ENCODE data around the gene ZIC1.

DNA sequence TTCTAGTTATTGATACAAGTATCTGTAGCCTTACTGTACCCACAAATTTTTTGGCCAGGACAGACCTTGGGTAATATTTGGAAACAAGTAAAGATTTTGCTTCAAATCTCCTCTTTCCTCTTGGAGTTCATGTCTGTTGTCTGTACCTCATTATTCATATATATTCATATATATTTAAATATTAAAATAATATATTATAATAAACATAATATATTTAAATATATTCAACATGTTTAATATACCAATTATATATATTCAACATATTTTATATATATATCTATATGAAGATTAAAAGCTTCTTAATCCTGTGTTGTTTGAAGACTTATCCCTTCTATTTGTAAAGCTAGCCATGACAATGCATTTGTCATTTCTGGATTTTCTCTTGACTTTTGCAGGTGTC lies 38.1 kb downstream of the ZIC1 start:
- TF ChIP-seq POLR2A (IDR thresholded peaks at IDR 0.05) (no peak), EP300 (IDR thresholded peaks at IDR 0.05) (no peak)
- TF ChIP-seq, protein P1, sequence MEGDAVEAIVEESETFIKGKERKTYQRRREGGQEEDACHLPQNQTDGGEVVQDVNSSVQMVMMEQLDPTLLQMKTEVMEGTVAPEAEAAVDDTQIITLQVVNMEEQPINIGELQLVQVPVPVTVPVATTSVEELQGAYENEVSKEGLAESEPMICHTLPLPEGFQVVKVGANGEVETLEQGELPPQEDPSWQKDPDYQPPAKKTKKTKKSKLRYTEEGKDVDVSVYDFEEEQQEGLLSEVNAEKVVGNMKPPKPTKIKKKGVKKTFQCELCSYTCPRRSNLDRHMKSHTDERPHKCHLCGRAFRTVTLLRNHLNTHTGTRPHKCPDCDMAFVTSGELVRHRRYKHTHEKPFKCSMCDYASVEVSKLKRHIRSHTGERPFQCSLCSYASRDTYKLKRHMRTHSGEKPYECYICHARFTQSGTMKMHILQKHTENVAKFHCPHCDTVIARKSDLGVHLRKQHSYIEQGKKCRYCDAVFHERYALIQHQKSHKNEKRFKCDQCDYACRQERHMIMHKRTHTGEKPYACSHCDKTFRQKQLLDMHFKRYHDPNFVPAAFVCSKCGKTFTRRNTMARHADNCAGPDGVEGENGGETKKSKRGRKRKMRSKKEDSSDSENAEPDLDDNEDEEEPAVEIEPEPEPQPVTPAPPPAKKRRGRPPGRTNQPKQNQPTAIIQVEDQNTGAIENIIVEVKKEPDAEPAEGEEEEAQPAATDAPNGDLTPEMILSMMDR (IDR thresholded peaks at IDR 0.05): no peak

Data from tibial nerve (tissue), 4 donors.